KMS-11 (cell line): ENCODE measurements around the gene NPIPB6.

ENCODE experiments used
- H2AFZ ChIP-seq: fragments of 200-600 bp; sonication (generic); 2 replicates; pipeline ENCODE4 v1.6.1; 2016; ENCODE audit warnings: antibody characterized with exemption, mixed run types, low read depth
- H3K27ac ChIP-seq: fragments of 200-600 bp; sonication (generic); 2 replicates; pipeline ENCODE4 v1.6.1; 2016; ENCODE audit warnings: mild to moderate bottlenecking, mixed run types
- H3K27me3 ChIP-seq: fragments of 200-600 bp; sonication (generic); 2 replicates; pipeline ENCODE4 v1.6.1; 2017; ENCODE audit warnings: mild to moderate bottlenecking, low read depth, mixed run types, moderate library complexity; ENCODE audit not compliant: insufficient read depth
- H3K36me3 ChIP-seq: fragments of 200-600 bp; sonication (generic); 2 replicates; pipeline ENCODE4 v1.6.1; 2017; ENCODE audit warnings: mild to moderate bottlenecking, mixed run types; ENCODE audit not compliant: insufficient read depth
- H3K4me1 ChIP-seq: fragments of 200-600 bp; sonication (generic); 2 replicates; pipeline ENCODE4 v1.6.1; 2016; ENCODE audit warnings: mild to moderate bottlenecking, low read depth, mixed run types; ENCODE audit not compliant: poor library complexity, severe bottlenecking
- H3K4me2 ChIP-seq: fragments of 200-600 bp; sonication (generic); 2 replicates; pipeline ENCODE4 v1.7.0; 2016; ENCODE audit warnings: mild to moderate bottlenecking, mixed run types
- H3K4me3 ChIP-seq: fragments of 200-600 bp; sonication (generic); IDR thresholded peaks from 2 replicates; pipeline ENCODE4 v1.6.1; 2017; ENCODE audit warnings: low read depth, low read length, mixed read lengths; ENCODE audit not compliant: insufficient read depth
- H3K79me2 ChIP-seq: fragments of 200-600 bp; sonication (generic); 2 replicates; pipeline ENCODE4 v1.6.1; 2016; ENCODE audit warnings: low read depth, mixed run types; ENCODE audit not compliant: insufficient read depth
- H3K9ac ChIP-seq: fragments of 200-600 bp; sonication (generic); 2 replicates; pipeline ENCODE4 v1.6.1; 2016; ENCODE audit warnings: mild to moderate bottlenecking, mixed run types
- H4K20me1 ChIP-seq: fragments of 200-600 bp; sonication (generic); 2 replicates; pipeline ENCODE4 v1.6.1; 2016; ENCODE audit warnings: mild to moderate bottlenecking, mixed run types; ENCODE audit not compliant: insufficient read depth
- CTCF ChIP-seq: fragments of 200-600 bp; sonication (generic); conservative IDR thresholded peaks from 2 replicates; pipeline ENCODE4 v1.6.1; 2017; ENCODE audit warnings: low read depth, mild to moderate bottlenecking, antibody characterized with exemption, low read length, moderate library complexity, mixed read lengths

NPIPB6 gene

GRCh38 chr16:28326881-28327610, 36.3 kb downstream of the NPIPB6 start:
- no peaks in the 10 kb centered on the region for H3K79me2 ChIP-seq
- no peaks in the 10 kb centered on the region for H3K27me3 ChIP-seq
- peak overlapping the region; percentile 2; the same call in 1 of the 2 replicates for H2AFZ ChIP-seq
- H3K4me2 ChIP-seq: no peak overlapping the region; the same call in 1 of the 2 replicates
- H3K27ac ChIP-seq: no peak overlapping the region
- H3K4me1 ChIP-seq: peaks cover 78% of the 10 kb centered on the region
- H3K9ac ChIP-seq: no peak overlapping the region
- H3K4me3 ChIP-seq: no peak overlapping the region
- no peaks in the 10 kb centered on the region for H4K20me1 ChIP-seq
- peak; percentile 79 for TF ChIP-seq CTCF
- no peaks in the 10 kb centered on the region for H3K36me3 ChIP-seq

- no peaks in the 10 kb centered on the region for H3K79me2 ChIP-seq
- 0 out of 2 replicates have a peak overlapping the region, but pooled peaks have one; percentile 20 for H2AFZ ChIP-seq
- no peaks in the 10 kb centered on the region for H4K20me1 ChIP-seq
- H3K4me3 ChIP-seq: no peak overlapping the region
- H3K4me2 ChIP-seq: 0 out of 2 replicates have a peak overlapping the region, but pooled peaks have one; percentile 61
- TF ChIP-seq CTCF: no peak
- H3K27me3 ChIP-seq: no peaks in the 10 kb centered on the region
- no peak overlapping the region for H3K9ac ChIP-seq
- H3K4me1 ChIP-seq: peaks cover 64% of the 10 kb centered on the region
- no peak overlapping the region for H3K27ac ChIP-seq
- no peaks in the 10 kb centered on the region for H3K36me3 ChIP-seq
These were observed 38.4 kb downstream of the NPIPB6 start for GRCh38 chr16:28324887-28325279.

GRCh38 chr16:28324235-28324886, 38.9 kb downstream of the NPIPB6 start:
- no peak overlapping the region for H3K9ac ChIP-seq
- no peaks in the 10 kb centered on the region for H3K36me3 ChIP-seq
- no peak overlapping the region for H3K27ac ChIP-seq
- H2AFZ ChIP-seq: peak overlapping the region; percentile 20; the same call in 1 of the 2 replicates
- H3K4me1 ChIP-seq: peaks cover 61% of the 10 kb centered on the region
- TF ChIP-seq CTCF: no peak
- H4K20me1 ChIP-seq: no peaks in the 10 kb centered on the region
- H3K4me2 ChIP-seq: peak overlapping the region; percentile 61
- no peak overlapping the region for H3K4me3 ChIP-seq
- no peaks in the 10 kb centered on the region for H3K27me3 ChIP-seq
- no peaks in the 10 kb centered on the region for H3K79me2 ChIP-seq

GRCh38 chr16:28321700-28322411, 41.5 kb downstream of the NPIPB6 start:
- Histone ChIP-seq H3K9ac (no peak overlapping the region), H3K79me2 (no peaks in the 10 kb centered on the region), H3K36me3 (no peaks in the 10 kb centered on the region), H3K4me1 (peaks cover 42% of the 10 kb centered on the region), H2AFZ (peak overlapping the region; percentile 9; the same call in 1 of the 2 replicates), H3K4me3 (no peak overlapping the region), H3K27ac (no peak overlapping the region), H4K20me1 (no peaks in the 10 kb centered on the region), H3K27me3 (no peaks in the 10 kb centered on the region), H3K4me2 (peak overlapping the region; percentile 4; the same call in 1 of the 2 replicates)
- TF ChIP-seq CTCF: peak; percentile 95
